Middle frontal gyrus (tissue), 1 donor: ENCODE measurements around the gene PKLR.

Source experiments
- DNase-seq: peaks from one replicate; pipeline ENCODE4 v3.0.0-alpha.2; 2015; ENCODE audit warnings: low spot score; ENCODE audit errors: extremely low spot score

PKLR gene

DNA sequence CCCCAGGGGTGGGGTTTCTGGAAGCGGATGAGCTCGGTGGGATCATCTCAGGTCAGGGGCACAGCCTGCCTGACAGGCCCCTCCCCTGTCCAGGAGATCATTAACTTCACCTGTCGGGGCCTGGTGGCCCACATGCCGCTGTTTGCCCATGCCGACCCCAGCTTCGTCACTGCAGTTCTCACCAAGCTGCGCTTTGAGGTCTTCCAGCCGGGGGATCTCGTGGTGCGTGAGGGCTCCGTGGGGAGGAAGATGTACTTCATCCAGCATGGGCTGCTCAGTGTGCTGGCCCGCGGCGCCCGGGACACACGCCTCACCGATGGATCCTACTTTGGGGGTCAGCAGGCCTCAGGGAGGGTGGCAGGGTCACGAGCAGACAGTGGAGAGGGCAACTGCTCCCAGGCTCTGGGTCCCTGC is 15.6 kb downstream of the PKLR start:
- DNase-seq = no peak

- DNase-seq = no peak
Measured at GRCh38 chr1:155285063-155285462, 16.2 kb downstream of the PKLR start.

DNA sequence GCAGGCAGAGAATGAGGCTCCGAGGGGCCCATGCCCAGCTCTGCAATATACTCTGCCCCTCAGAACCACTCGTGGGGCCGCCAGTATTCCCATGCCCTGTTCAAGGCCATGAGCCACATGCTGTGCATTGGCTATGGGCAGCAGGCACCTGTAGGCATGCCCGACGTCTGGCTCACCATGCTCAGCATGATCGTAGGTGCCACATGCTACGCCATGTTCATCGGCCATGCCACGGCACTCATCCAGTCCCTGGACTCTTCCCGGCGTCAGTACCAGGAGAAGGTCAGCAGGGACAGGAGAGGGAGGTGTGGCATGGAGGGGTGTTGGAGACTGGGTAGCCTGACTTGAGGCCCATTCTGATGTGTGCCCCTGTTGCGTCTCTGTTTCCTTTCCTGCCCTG is 16.8 kb downstream of the PKLR start:
- DNase-seq = no peak

DNA sequence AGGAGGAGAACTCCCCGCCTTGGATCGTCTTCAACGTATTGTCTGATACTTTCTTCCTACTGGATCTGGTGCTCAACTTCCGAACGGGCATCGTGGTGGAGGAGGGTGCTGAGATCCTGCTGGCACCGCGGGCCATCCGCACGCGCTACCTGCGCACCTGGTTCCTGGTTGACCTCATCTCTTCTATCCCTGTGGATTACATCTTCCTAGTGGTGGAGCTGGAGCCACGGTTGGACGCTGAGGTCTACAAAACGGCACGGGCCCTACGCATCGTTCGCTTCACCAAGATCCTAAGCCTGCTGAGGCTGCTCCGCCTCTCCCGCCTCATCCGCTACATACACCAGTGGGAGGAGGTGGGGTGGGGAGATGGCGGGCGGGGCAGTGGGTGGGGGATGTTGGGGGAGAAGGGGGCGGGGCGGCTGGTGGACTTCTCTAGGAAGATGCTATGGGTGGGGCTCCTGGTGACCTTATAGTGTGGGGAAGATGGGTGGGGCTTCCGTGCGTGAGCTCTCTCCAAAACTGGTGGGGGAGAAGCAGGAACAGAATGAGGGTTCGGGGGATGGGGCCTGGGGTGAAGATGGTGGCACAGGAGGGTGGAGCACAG is 18.6 kb downstream of the PKLR start:
- no peak for DNase-seq

GRCh38 chr1:155279268-155279667 is 22.0 kb downstream of the PKLR start:
- no peak for DNase-seq

GRCh38 chr1:155278689-155279160 is 22.5 kb downstream of the PKLR start:
- no peak for DNase-seq

DNA sequence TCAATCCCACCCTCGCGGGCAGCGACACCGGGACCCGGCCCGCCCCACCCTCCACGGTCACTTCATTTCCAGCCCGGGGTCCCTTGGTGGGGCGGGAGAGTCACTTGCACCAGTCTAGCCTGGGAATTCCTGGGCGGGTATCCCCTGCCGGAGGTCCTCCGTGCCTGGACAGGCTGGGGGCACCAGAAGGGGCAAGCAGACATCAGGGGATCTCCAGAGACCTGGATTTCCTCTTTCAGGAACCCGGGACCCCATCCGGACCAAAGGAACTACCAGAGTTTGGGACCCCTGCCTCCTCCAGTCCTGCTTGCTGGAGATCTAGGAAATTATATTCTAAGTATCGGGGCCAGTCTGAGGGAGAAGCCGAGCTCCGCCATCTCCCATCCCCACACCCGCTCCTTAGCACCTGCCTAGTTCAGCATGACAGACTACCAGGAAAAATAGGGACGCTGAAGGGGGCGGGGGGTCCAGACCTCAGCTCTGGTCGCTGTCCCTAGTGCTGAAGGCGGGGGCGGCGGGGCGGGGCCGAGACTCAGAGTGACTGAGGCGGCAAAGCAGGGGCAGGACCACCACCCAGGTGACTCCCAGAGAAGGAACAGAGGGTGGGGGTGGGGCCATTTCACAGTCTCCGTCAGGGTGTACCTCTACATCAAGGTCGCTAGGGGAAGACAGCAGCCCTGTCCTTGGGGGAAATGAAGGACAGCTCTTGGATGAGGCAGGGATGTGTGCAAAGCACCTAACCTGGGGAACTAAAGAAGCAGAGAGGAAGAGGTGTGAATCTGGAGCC is 23.1 kb downstream of the PKLR start:
- DNase-seq = no peak

DNA sequence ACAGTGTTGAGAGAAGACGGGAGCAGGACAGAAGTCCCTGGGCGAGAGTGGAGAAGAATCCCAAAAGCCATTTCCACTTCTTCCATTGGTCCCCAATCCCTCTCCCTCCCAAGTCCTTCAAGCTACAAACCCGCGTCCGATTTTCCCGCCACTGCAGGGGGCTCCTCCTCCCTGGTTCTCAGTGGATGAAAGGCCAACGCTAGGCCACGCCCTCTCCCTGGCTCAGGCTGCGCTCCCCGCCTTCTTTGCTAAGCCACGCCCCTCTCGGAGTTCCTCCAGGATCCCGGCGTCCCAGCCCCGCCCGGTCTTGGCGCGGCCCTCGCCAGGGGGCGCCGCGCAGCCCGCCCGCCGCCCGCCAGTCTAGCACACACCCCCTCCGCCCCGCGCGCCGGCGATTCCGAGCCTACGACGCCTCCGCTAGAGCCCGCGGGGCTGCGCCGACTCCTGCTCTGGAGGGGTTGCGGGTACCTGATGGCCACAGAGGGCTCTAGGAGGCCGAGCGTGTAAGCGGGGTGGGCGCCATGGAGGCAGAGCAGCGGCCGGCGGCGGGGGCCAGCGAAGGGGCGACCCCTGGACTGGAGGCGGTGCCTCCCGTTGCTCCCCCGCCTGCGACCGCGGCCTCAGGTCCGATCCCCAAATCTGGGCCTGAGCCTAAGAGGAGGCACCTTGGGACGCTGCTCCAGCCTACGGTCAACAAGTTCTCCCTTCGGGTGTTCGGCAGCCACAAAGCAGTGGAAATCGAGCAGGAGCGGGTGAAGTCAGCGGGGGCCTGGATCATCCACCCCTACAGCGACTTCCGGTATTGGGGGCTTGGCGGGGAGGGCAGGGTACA is 24.0 kb downstream of the PKLR start, which contains the start of gene HCN3:
Gene HCN3, plus strand, starts transcription at position 394 of the 832 bp plus-strand sequence. Its CDS starts 128 bp downstream, at position 522.
- DNase-seq = peak; percentile 94

GRCh38 chr1:155273343-155274245 is 27.6 kb downstream of the PKLR start, which contains the start of gene CLK2:
CLK2 (minus strand) TSS chr1:155273504; CDS start chr1:155270977, 2,527 bp downstream.
- peak; percentile 85 for DNase-seq

- DNase-seq = no peak
Measured at GRCh38 chr1:155272466-155273342, 28.5 kb downstream of the PKLR start.

DNA sequence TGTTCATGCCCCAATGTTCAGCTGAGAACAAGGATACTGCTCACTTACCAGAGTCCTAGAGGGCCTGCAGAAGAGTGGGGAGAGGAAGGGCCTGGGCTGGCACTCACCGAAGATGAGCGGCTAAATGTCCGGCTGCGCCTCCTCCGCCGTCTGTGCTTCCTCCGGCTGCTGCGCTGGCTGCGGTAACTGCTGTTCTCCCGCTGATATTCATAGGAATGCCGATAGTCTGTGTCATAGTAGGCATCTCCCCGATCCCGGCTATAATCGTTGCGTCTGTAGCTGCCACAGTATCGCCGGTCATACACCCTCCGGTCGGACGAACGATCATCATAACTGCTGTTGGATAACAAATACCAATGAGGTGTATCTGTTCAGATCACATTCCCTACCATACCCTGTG is 31.9 kb downstream of the PKLR start:
- no peak for DNase-seq

- no peak for DNase-seq
Measured at GRCh38 chr1:155268630-155269029, 32.6 kb downstream of the PKLR start.

DNA sequence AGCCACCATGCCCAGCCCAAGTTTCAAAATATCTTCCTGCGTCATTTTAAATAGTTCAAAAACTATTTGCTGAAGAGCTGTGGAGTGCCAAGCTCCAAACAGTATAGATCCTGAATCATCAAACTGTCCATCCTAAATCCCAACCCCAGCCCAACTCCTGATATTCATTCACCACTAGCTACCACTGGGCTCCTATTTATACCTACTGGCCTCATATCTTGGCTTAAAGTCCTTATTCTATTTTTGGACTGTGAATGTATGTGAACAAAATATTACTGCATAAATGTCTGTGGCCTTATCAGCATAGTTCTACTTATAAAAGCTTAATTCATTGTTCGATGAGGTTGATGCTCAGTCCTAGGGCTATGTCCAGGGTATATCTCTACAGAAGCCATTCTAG is 33.9 kb downstream of the PKLR start:
- DNase-seq = no peak

DNA sequence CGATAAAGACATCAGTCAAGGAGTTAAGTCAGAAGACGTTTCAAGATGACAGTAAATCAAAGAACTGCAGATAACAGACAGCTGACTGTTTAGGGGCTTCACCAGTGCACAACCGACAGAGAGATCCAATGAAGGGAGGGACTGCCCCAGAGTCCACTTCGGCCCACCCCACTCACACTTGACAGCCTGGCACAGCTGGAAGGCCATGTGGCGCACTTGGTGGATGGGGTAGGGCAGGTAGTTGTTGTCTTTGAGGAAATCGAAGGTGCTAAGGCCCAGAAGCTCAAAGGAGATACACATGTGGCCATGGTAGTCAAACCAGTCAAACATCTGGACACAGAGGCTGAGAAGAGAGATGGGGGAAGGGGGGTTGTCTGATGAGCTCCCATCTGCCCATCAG is 34.7 kb downstream of the PKLR start:
- DNase-seq = no peak

- no peak for DNase-seq
Measured at GRCh38 chr1:155263067-155263466, 38.2 kb downstream of the PKLR start.

DNA sequence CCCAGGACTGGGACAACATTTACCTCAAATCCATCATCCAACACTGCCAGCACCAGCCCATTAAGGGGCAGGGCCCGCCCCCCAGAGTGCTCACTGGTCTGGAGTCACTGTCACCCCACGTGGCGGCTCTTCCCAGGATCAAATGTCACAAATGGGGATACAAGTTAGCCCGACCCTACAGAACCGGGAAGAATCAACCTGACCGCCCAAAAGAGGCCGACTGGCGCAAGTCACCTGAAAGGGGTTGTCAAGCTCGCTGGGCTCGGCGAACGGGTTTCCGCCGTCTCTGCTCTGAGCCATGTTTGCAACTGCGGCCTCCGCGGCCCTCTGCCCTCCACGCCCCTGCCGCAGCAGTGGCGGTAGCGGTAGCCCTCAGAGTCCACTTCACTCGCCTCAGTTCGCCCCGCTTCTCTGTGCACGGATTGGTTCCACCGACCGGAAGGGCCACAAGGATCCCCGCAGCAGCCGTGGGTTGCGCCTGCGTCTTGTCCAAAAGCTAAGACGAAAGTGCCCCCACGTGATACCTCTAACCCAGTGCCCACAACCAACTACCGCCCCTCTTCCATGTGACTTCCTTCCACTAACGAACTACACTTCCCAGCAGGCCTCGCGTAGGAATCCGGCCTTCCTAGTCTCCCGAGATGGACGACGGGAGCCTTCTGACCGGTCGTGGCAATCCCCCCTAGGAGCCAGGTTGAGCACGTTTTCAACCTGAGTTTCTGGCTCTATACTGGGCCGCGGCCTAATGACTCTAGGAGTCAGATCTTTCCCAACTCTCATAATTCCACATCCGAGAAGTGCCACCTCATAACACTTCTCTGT is 39.2 kb downstream of the PKLR start, which contains the start of gene SCAMP3:
Gene SCAMP3, minus strand, starts transcription at position 509 of the 822 bp plus-strand sequence. Its CDS starts 209 bp downstream, at position 300.
- peak; percentile 99 for DNase-seq

GRCh38 chr1:155261493-155261851 is 39.8 kb downstream of the PKLR start:
- no peak for DNase-seq

DNA sequence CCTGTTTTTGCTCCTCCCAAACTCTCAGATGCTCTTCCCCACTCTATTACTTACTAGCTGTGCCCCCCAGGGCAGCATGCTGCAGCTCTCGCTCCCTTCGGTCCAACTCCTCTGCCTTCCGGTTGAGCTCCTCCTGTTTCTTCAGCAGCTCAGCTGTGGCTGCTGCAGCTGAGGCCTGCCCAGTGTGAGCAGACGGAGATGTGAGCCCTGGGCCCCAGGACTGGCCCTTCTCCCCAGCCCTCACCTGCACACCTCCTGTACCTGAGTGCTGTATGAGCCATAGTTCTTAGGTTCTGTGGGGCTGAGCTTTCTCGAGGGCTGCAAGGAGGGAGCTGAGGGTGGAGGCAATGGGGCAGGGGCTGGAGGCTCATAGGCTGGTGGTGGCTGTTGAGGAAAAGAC is 41.0 kb downstream of the PKLR start:
- DNase-seq = no peak
